ENCODE measurements around the gene KCNH8.

DNA sequence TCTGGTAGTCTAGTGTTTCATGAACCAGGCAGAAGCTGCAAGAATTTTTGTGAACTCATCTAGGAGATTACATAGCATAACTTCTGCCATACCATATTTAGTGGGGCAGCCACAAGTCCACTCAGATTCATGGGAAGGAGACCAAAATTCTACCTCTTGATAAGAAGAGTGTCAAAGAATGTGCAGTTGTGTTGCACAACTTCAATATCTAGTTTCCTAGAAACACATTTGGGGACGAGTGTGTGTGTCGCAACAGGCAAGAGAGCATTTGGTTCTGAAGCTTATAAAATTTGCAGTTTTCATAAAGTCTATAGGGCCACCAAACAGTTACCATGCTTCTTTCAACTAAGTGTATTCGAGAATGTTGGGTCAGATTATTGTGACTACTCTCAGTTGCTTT, 115.3 kb downstream of the KCNH8 start:
- TF ChIP-seq CTCF (conservative IDR thresholded peaks at IDR 0.05 in 1 of 2, IDR thresholded peaks at IDR 0.05 in 1 of 2; ENCODE audit: low read depth in 1 of 2, low read length in 2 of 2) (no peak), EZH2 (IDR thresholded peaks at IDR 0.05; ENCODE audit: low read length, missing control alignments) (no peak)

Data from fibroblast of lung (primary cell).